ENCODE measurements around the gene ADAR. TPM values are rescaled to one million over a fixed set of nuclear protein-coding genes. Genes with fewer than 3 reads are reported as not detected.

ADAR gene
- total RNA-seq, 1 experiment from 2014 or later = 136 TPM

- BruUV-seq (replicated peaks) = no TSS peak
- POLR2A ChIA-PET (ENCODE audit: unreplicated experiment) = no interaction called here
- Histone ChIP-seq H3K4me2 (ENCODE audit: low read length) (no peak overlapping the region), H3K4me1 (ENCODE audit: insufficient read depth, low read length) (no peaks in the 10 kb centered on the region), H4K20me1 (ENCODE audit: low read length) (0 out of 2 replicates have a peak, but pooled peaks cover 4% of the 10 kb centered on the region), H3K4me3 (ENCODE audit: low read length) (no peak overlapping the region), H3K9me3 (ENCODE audit: low read length) (no peaks in the 10 kb centered on the region), H3K9ac (ENCODE audit: low read length) (no peak overlapping the region), H3K9me2 (replicated peaks; ENCODE audit: low read length) (no peaks in the 10 kb centered on the region), H2AFZ (ENCODE audit: low read length) (no peak overlapping the region), H3F3A (ENCODE audit: low read length, unreplicated experiment) (no peaks in the 10 kb centered on the region), H3K36me3 (ENCODE audit: low read depth, low read length) (peaks cover 37% of the 10 kb centered on the region), H3K27ac (ENCODE audit: low read length) (no peak overlapping the region), H3K27me3 (ENCODE audit: low read length) (no peaks in the 10 kb centered on the region), H3K79me2 (ENCODE audit: low read length) (no peaks in the 10 kb centered on the region)
- CTCF ChIA-PET = no interaction called here
- intact Hi-C loops (cut with micrococcal nuclease) = no loop called here
- DNase-seq (no peak), ATAC-seq (no peak)
- TF ChIP-seq EZH2 (IDR thresholded peaks at IDR 0.05; ENCODE audit: low read length, unreplicated experiment) (no peak), CTCF (conservative IDR thresholded peaks at IDR 0.05; ENCODE audit: low read depth, low read length) (no peak), EZH2phosphoT487 (IDR thresholded peaks at IDR 0.05; ENCODE audit: borderline replicate concordance, low read length) (no peak)
Observed at GRCh38 chr1:154548028-154548427, 60.0 kb downstream of the ADAR start.

GRCh38 chr1:154547105-154547732 is 60.8 kb downstream of the ADAR start:
- no peak for DNase-seq
- H3K9ac ChIP-seq (ENCODE audit: low read length) = no peak overlapping the region
- H3K4me3 ChIP-seq (ENCODE audit: low read length) = no peak overlapping the region
- H3K4me2 ChIP-seq (ENCODE audit: low read length) = no peak overlapping the region
- H4K20me1 ChIP-seq (ENCODE audit: low read length) = 0 out of 2 replicates have a peak, but pooled peaks cover 4% of the 10 kb centered on the region
- H3F3A ChIP-seq (ENCODE audit: low read length, unreplicated experiment) = no peaks in the 10 kb centered on the region
- H3K27me3 ChIP-seq (ENCODE audit: low read length) = peaks cover 2% of the 10 kb centered on the region; the same call in 1 of the 2 replicates
- no peak overlapping the region for H2AFZ ChIP-seq (ENCODE audit: low read length)
- no peak for TF ChIP-seq EZH2phosphoT487 (IDR thresholded peaks at IDR 0.05; ENCODE audit: borderline replicate concordance, low read length)
- no peak for TF ChIP-seq EZH2 (IDR thresholded peaks at IDR 0.05; ENCODE audit: low read length, unreplicated experiment)
- TF ChIP-seq CTCF (conservative IDR thresholded peaks at IDR 0.05; ENCODE audit: low read depth, low read length) = no peak
- no TSS peak for BruUV-seq (replicated peaks)
- H3K9me3 ChIP-seq (ENCODE audit: low read length) = no peaks in the 10 kb centered on the region
- peaks cover 29% of the 10 kb centered on the region for H3K36me3 ChIP-seq (ENCODE audit: low read depth, low read length)
- intact Hi-C loops (cut with micrococcal nuclease) = no loop called here
- no peaks in the 10 kb centered on the region for H3K79me2 ChIP-seq (ENCODE audit: low read length)
- POLR2A ChIA-PET (ENCODE audit: unreplicated experiment) = no interaction called here
- H3K27ac ChIP-seq (ENCODE audit: low read length) = no peak overlapping the region
- H3K9me2 ChIP-seq (replicated peaks; ENCODE audit: low read length) = no peaks in the 10 kb centered on the region
- no peak for ATAC-seq
- H3K4me1 ChIP-seq (ENCODE audit: insufficient read depth, low read length) = no peaks in the 10 kb centered on the region
- CTCF ChIA-PET = interaction anchor here (0.5 to 1.5 kb wide), 13 partner anchors 12 to 1949 kb away, joined by 3 to 30 read pairs (median 3); partner anchors contain the start of gene S100A16

Measured in PC-3 (cell line).